A673 (cell line): ENCODE data around the gene RPL29. TPM values are rescaled to one million over a fixed set of nuclear protein-coding genes. Genes with fewer than 3 reads are reported as not detected.

Source experiments
- BruUV-seq: library from RNA; stranded (reverse); fragments of 400-500 nt; replicated peaks from 2 replicates; lab custom pipeline; 2021; lab: Mats Ljungman, UMichigan
- CTCF ChIA-PET: fragments of 300-600 bp; sonication (Branson Sonifier 250); formaldehyde crosslinking; loops from one replicate; lab custom pipeline; 2022; ENCODE audit warnings: antibody characterized with exemption; lab: Charles Lee
- POLR2A ChIA-PET: fragments of 300-600 bp; sonication (Branson Sonifier 250); formaldehyde crosslinking; loops from one replicate; lab custom pipeline; 2022; ENCODE audit warnings: antibody characterized with exemption; ENCODE audit not compliant: low non-redundant PET; lab: Charles Lee
- DNase-seq: peaks from one replicate; pipeline ENCODE4 v3.0.0-alpha.2; 2015; ENCODE audit warnings: low spot score
- H3K27ac ChIP-seq: fragments of 200-600 bp; sonication (generic); 2 replicates; pipeline ENCODE4 v1.5.1; 2016; ENCODE audit warnings: mixed run types, low read depth, mild to moderate bottlenecking, mixed read lengths, antibody characterized with exemption, low read length; ENCODE audit not compliant: poor library complexity, severe bottlenecking
- H3K27me3 ChIP-seq: fragments of 200-600 bp; sonication (generic); replicated peaks from 2 replicates; pipeline ENCODE4 v1.6.1; 2017; ENCODE audit warnings: mixed run types, low read depth, mild to moderate bottlenecking, mixed read lengths, antibody characterized with exemption, low read length; ENCODE audit not compliant: insufficient read depth, poor library complexity
- H3K36me3 ChIP-seq: fragments of 200-600 bp; sonication (generic); 2 replicates; pipeline ENCODE4 v1.6.1; 2016; ENCODE audit warnings: mixed run types, mild to moderate bottlenecking, mixed read lengths, antibody characterized with exemption, low read length; ENCODE audit not compliant: insufficient read depth, poor library complexity, severe bottlenecking
- H3K4me1 ChIP-seq: fragments of 200-600 bp; sonication (generic); 2 replicates; pipeline ENCODE4 v1.6.1; 2017; ENCODE audit warnings: mixed run types, mild to moderate bottlenecking, mixed read lengths, antibody characterized with exemption, low read length; ENCODE audit not compliant: insufficient read depth, poor library complexity, severe bottlenecking
- H3K4me3 ChIP-seq: fragments of 200-600 bp; sonication (generic); 2 replicates; pipeline ENCODE4 v1.5.1; 2016; ENCODE audit warnings: low read depth, mixed run types, mild to moderate bottlenecking, mixed read lengths, low read length; ENCODE audit not compliant: poor library complexity, severe bottlenecking
- H3K9me3 ChIP-seq: fragments of 200-600 bp; sonication (generic); 2 replicates; pipeline ENCODE4 v1.6.1; 2016; ENCODE audit warnings: mixed run types, low read depth, mild to moderate bottlenecking, mixed read lengths, antibody characterized with exemption, low read length; ENCODE audit not compliant: poor library complexity, severe bottlenecking
- CTCF ChIP-seq: fragments of 300-800, 200-600 bp; sonication (generic); conservative IDR thresholded peaks from 2 replicates; pipeline ENCODE4 v1.5.1; 2017; ENCODE audit warnings: low read depth, mild to moderate bottlenecking, antibody characterized with exemption, low read length, moderate library complexity, mixed read lengths
- EZH2 ChIP-seq: fragments of 200-600 bp; sonication (generic); IDR thresholded peaks from 2 replicates; pipeline ENCODE4 v1.6.1; 2017; ENCODE audit warnings: borderline replicate concordance, low read depth, mild to moderate bottlenecking, mixed read lengths, antibody characterized with exemption, low read length; ENCODE audit not compliant: poor library complexity, severe bottlenecking
- intact Hi-C: fragments of 100-400 bp; cut with micrococcal nuclease; formaldehyde crosslinking; loops from one replicate; pipeline ENCODE4 v1.10.0; 2022; ENCODE audit not compliant: unreplicated experiment
- total RNA-seq: library from RNA; stranded (reverse); gene quantifications from 2 replicates; pipeline ENCODE4 v1.2.3, GENCODE V29; 2021

Gene RPL29
- total RNA-seq, 1 experiment from 2014 or later: 624 TPM

GRCh38 chr3:52007291-52007690, 11.6 kb upstream of the RPL29 start:
- CTCF ChIA-PET: no interaction called here
- Histone ChIP-seq H3K27ac (no peak overlapping the region), H3K27me3 (no peaks in the 10 kb centered on the region), H3K36me3 (no peaks in the 10 kb centered on the region), H3K4me1 (peaks cover 18% of the 10 kb centered on the region), H3K9me3 (no peaks in the 10 kb centered on the region), H3K4me3 (no peak overlapping the region)
- POLR2A ChIA-PET: no interaction called here
- no TSS peak for BruUV-seq
- no peak for DNase-seq
- TF ChIP-seq CTCF (no peak), EZH2 (no peak)
- intact Hi-C loops: no loop called here

GRCh38 chr3:52006820-52007133, 11.1 kb upstream of the RPL29 start:
- Histone ChIP-seq H3K36me3 (no peaks in the 10 kb centered on the region), H3K27ac (no peak overlapping the region), H3K9me3 (no peaks in the 10 kb centered on the region), H3K4me3 (no peak overlapping the region), H3K27me3 (no peaks in the 10 kb centered on the region), H3K4me1 (peaks cover 18% of the 10 kb centered on the region)
- ChIA-PET CTCF (no interaction called here), POLR2A (no interaction called here)
- intact Hi-C loops: no loop called here
- DNase-seq: no peak
- no TSS peak for BruUV-seq
- TF ChIP-seq EZH2 (no peak), CTCF (no peak)

DNA sequence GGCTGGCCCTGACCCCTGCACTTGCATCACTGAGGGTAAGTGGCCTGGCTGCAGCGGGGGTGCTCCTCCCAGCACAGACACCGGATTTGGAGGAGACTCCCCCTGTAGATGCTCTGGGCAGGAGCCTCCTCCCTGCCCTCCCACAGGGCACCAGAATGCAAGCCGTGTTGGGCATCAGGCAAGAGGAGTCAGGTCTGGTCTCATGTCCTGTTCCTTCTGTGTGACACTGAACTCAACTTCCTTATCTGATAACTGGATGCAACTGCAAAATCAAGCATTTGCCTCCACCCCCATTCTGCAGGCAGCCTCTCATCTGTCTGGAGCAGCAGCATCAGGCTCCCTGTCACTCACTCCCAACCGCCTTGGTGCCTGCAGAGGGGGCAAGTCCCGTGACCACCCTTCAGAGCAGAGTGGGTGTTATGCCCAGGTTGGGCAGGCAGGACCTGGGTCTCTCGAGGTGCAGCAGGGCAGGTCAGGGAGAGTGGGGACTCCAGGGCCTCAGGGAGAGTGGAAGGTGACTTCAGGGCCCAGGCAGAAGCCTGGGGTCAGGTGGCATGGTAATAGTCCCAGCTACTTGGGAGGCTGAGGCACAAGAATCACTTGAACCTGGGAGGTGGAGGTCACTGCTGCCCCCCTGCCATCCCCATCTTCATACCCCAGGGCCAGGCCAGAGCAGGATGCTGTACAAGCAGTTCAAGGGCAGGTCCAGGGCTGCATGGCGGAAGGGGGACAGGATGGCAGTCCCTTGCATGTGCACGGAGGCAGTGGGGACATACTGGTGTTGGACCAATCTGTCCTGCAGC, 10.5 kb upstream of the RPL29 start:
- Histone ChIP-seq H3K9me3 (no peaks in the 10 kb centered on the region), H3K4me1 (peaks cover 18% of the 10 kb centered on the region), H3K27me3 (no peaks in the 10 kb centered on the region), H3K4me3 (no peak overlapping the region), H3K36me3 (no peaks in the 10 kb centered on the region), H3K27ac (no peak overlapping the region)
- no peak for DNase-seq
- intact Hi-C loops: no loop called here
- no TSS peak for BruUV-seq
- no peak for TF ChIP-seq EZH2
- TF ChIP-seq CTCF: no peak
- ChIA-PET POLR2A (no interaction called here), CTCF (interaction anchor here (1.0 kb wide), 1 partner anchor 47 kb away, joined by 3 read pairs; no protein-coding TSS in a partner anchor)
